ENCODE data around the gene COL4A1. TPM values are rescaled to one million over a fixed set of nuclear protein-coding genes. Genes with fewer than 3 reads are reported as not detected.

The COL4A1 gene
- total RNA-seq, 1 donor from 2014 or later = 120 TPM

DNA sequence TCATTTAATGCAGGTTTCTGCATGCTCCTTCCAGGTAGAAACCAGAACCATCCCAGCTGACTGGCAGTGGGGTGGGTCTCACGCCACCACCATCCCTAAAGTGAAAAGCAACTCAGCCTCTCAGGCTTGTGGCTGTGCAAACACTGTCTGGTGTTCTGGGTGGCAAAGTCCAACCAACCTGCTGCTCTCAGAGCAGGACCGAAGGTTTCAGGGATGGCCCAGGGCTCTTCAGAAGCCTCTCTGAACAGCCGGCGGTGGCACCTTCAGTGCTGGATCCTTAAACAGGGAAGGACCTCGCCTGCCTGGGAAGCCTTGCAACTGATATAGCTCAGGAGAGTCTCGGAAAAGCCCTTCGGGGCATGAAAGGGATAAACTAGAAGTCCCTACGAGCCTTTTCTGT, 100.8 kb downstream of the COL4A1 start:
- no peak for DNase-seq
- Histone ChIP-seq H3K27ac (replicated peaks) (no peak overlapping the region), H3K36me3 (peaks cover 98% of the 10 kb centered on the region), H3K9me3 (replicated peaks) (no peaks in the 10 kb centered on the region), H3K4me3 (no peak overlapping the region), H3K27me3 (ENCODE audit: low read depth) (no peaks in the 10 kb centered on the region), H3K4me1 (no peaks in the 10 kb centered on the region)
- TF ChIP-seq, protein P1, sequence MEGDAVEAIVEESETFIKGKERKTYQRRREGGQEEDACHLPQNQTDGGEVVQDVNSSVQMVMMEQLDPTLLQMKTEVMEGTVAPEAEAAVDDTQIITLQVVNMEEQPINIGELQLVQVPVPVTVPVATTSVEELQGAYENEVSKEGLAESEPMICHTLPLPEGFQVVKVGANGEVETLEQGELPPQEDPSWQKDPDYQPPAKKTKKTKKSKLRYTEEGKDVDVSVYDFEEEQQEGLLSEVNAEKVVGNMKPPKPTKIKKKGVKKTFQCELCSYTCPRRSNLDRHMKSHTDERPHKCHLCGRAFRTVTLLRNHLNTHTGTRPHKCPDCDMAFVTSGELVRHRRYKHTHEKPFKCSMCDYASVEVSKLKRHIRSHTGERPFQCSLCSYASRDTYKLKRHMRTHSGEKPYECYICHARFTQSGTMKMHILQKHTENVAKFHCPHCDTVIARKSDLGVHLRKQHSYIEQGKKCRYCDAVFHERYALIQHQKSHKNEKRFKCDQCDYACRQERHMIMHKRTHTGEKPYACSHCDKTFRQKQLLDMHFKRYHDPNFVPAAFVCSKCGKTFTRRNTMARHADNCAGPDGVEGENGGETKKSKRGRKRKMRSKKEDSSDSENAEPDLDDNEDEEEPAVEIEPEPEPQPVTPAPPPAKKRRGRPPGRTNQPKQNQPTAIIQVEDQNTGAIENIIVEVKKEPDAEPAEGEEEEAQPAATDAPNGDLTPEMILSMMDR (IDR thresholded peaks at IDR 0.05; ENCODE audit: borderline replicate concordance) = no peak
- intact Hi-C loops (cut with micrococcal nuclease) = no loop called here

DNA sequence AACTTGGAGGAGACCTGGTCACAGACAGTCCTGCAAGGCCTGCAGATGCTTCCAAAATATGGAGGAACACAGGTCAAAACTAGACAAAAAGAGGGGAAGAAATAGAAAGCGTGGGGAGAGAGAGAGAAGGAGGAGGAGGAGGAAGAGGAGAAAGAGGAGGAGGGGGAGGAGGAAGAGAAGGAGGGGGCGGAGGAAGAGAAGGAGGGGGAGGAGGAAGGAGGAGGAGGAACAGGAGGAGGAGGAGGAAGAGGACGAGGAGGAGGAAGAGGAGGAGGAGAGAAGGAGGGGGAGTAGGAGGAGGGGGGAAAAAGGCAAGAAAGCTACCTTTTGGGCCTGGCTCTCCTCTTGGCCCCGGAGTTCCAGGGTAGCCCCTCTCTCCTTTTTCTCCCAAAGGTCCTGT, 105.8 kb downstream of the COL4A1 start:
- intact Hi-C loops (cut with micrococcal nuclease) = no loop called here
- Histone ChIP-seq H3K27me3 (ENCODE audit: low read depth) (no peaks in the 10 kb centered on the region), H3K9me3 (replicated peaks) (no peaks in the 10 kb centered on the region), H3K4me3 (no peak overlapping the region), H3K27ac (replicated peaks) (no peak overlapping the region), H3K36me3 (peaks cover 95% of the 10 kb centered on the region), H3K4me1 (no peaks in the 10 kb centered on the region)
- TF ChIP-seq, protein P1 (IDR thresholded peaks at IDR 0.05; ENCODE audit: borderline replicate concordance) = no peak
- DNase-seq = no peak

DNA sequence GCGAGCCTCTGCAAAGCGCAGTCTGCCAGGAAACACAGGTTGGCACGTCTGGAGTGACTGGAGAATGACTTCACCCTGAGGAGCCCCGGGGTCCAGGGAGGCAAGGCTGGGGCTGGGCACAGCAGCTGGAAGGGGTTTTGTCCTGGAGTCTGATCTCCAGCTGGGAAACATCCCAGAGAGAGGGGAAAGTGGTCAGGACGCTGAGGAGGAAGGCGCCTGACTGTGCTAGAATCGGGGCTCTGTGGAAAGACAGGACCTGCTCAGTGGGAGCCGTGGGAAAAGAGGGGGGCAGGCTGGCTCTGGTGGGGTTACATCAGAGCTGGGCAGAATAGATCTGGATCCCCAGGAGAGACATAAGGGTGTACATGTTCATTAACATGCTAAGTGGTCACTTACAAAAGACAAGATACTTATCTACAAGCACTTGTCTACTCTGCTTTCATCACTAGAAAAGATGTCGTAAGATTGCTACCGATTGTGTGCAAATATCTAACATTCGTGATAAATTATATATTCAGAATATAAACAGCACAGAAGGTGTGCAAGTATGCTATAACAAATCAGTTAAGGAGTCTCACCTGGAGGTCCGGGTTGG, 106.6 kb downstream of the COL4A1 start:
- no peak overlapping the region for H3K4me3 ChIP-seq
- no peak for DNase-seq
- H3K27ac ChIP-seq (replicated peaks) = no peak overlapping the region
- TF ChIP-seq, protein P1 (IDR thresholded peaks at IDR 0.05; ENCODE audit: borderline replicate concordance) = no peak
- no peaks in the 10 kb centered on the region for H3K9me3 ChIP-seq (replicated peaks)
- H3K27me3 ChIP-seq (ENCODE audit: low read depth) = no peaks in the 10 kb centered on the region
- peaks cover 93% of the 10 kb centered on the region for H3K36me3 ChIP-seq
- H3K4me1 ChIP-seq = peaks cover 5% of the 10 kb centered on the region
- intact Hi-C loops (cut with micrococcal nuclease) = no loop called here

GRCh38 chr13:110199046-110199831, 107.7 kb downstream of the COL4A1 start:
- Histone ChIP-seq H3K36me3 (peaks cover 93% of the 10 kb centered on the region), H3K9me3 (replicated peaks) (no peaks in the 10 kb centered on the region), H3K27ac (replicated peaks) (no peak overlapping the region), H3K4me1 (peaks cover 5% of the 10 kb centered on the region), H3K4me3 (no peak overlapping the region), H3K27me3 (ENCODE audit: low read depth) (no peaks in the 10 kb centered on the region)
- TF ChIP-seq, protein P1 (IDR thresholded peaks at IDR 0.05; ENCODE audit: borderline replicate concordance) = no peak
- DNase-seq = no peak
- intact Hi-C loops (cut with micrococcal nuclease) = no loop called here

DNA sequence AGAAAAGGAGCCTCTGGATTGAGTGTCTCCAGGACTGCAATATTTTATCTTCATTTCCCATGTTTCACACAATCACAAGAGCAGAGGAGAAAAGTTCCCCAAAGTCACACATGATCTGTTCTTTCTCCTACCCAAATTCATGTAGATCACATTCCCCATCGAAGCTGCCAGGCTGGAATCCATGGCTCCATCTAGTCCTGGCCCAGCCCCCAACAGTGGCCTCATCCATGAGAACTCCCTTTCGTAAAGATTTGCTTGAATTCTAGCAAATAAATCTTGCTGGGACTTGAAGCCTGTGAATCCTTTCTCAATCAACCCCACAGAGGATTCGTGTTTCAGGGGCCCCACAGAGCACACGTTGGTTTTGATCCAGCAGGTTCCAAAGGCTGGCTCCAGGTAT, 109.5 kb downstream of the COL4A1 start:
- no peaks in the 10 kb centered on the region for H3K9me3 ChIP-seq (replicated peaks)
- no peak overlapping the region for H3K27ac ChIP-seq (replicated peaks)
- intact Hi-C loops (cut with micrococcal nuclease) = no loop called here
- no peaks in the 10 kb centered on the region for H3K27me3 ChIP-seq (ENCODE audit: low read depth)
- DNase-seq = no peak
- no peak overlapping the region for H3K4me3 ChIP-seq
- TF ChIP-seq, protein P1 (IDR thresholded peaks at IDR 0.05; ENCODE audit: borderline replicate concordance) = no peak
- H3K36me3 ChIP-seq = peaks cover 93% of the 10 kb centered on the region
- peaks cover 5% of the 10 kb centered on the region for H3K4me1 ChIP-seq

All from left ventricle myocardium inferior (tissue), 1 donor.